IMR-90 (cell line): ENCODE data around the gene SLIT1. TPM values are rescaled to one million over a fixed set of nuclear protein-coding genes. Genes with fewer than 3 reads are reported as not detected.

Source experiments
- ATAC-seq: fragments of 200-7000 bp; cut with Tn5 transposase; 2 replicates; pipeline ENCODE4 v1.9.1; 2020; ENCODE audit warnings: low read depth, mild to moderate bottlenecking, moderate library complexity
- BruUV-seq: library from RNA; stranded (reverse); fragments of 400-500 nt; replicated peaks from 2 replicates; lab custom pipeline; 2021; lab: Mats Ljungman, UMichigan
- CTCF ChIA-PET: fragments of 300-600 bp; formaldehyde crosslinking; extraction: SDS; loops from one replicate; lab custom pipeline; 2021; ENCODE audit warnings: antibody characterized with exemption; lab: Yijun Ruan, JAX
- POLR2A ChIA-PET: fragments of 300-600 bp; sonication (Branson Sonifier 250); formaldehyde crosslinking; loops from one replicate; lab custom pipeline; 2022; ENCODE audit warnings: antibody characterized with exemption; ENCODE audit not compliant: unreplicated experiment; lab: Charles Lee
- DNase-seq: peaks from one replicate; pipeline ENCODE4 v3.0.0; 2013
- H2AFZ ChIP-seq: replicated peaks from 2 replicates; pipeline ENCODE3; 2013; ENCODE audit warnings: low read length, mild to moderate bottlenecking; ENCODE audit not compliant: poor library complexity
- H2AK5ac ChIP-seq: 2 replicates; pipeline ENCODE4 v1.6.1; 2013; ENCODE audit warnings: low read depth, low read length, inconsistent platforms
- H2AK9ac ChIP-seq: replicated peaks from 2 replicates; pipeline ENCODE3; 2013; ENCODE audit warnings: mild to moderate bottlenecking, low read depth, low read length, moderate library complexity; ENCODE audit not compliant: poor library complexity
- H2BK120ac ChIP-seq: 2 replicates; pipeline ENCODE4 v1.6.1; 2013; ENCODE audit warnings: low read depth, low read length, inconsistent platforms
- H2BK15ac ChIP-seq: 3 replicates; pipeline ENCODE4 v1.6.1; 2013; ENCODE audit warnings: low read depth, low read length, inconsistent platforms
- H2BK20ac ChIP-seq: 2 replicates; pipeline ENCODE4 v1.6.1; 2013; ENCODE audit warnings: low read depth, mild to moderate bottlenecking, inconsistent platforms, low read length, moderate library complexity
- H2BK5ac ChIP-seq: 2 replicates; pipeline ENCODE4 v1.6.1; 2013; ENCODE audit warnings: mild to moderate bottlenecking, low read depth, low read length, inconsistent platforms; ENCODE audit not compliant: poor library complexity, severe bottlenecking
- H3K14ac ChIP-seq: replicated peaks from 2 replicates; pipeline ENCODE4 v1.6.1; 2013; ENCODE audit warnings: low read depth, low read length, inconsistent platforms
- H3K18ac ChIP-seq: 2 replicates; pipeline ENCODE4 v1.6.1; 2013; ENCODE audit warnings: low read depth, low read length, control low read depth
- H3K23ac ChIP-seq: 2 replicates; pipeline ENCODE4 v1.6.1; 2013; ENCODE audit warnings: low read depth, low read length, inconsistent platforms
- H3K27ac ChIP-seq: 2 replicates; pipeline ENCODE4 v1.5.1; 2013; ENCODE audit warnings: mild to moderate bottlenecking, control low read depth, low read length; ENCODE audit not compliant: insufficient read depth
- H3K27me3 ChIP-seq: 2 replicates; pipeline ENCODE4 v1.6.1; 2013; ENCODE audit warnings: low read length; ENCODE audit not compliant: control insufficient read depth, insufficient read depth
- H3K36me3 ChIP-seq: 2 replicates; pipeline ENCODE4 v1.6.1; 2013; ENCODE audit warnings: low read length, mixed read lengths; ENCODE audit not compliant: control insufficient read depth, insufficient read depth
- H3K4ac ChIP-seq: 2 replicates; pipeline ENCODE4 v1.6.1; 2013; ENCODE audit warnings: low read depth, low read length, inconsistent platforms
- H3K4me1 ChIP-seq: 2 replicates; pipeline ENCODE4 v1.6.1; 2013; ENCODE audit warnings: low read length, mixed read lengths; ENCODE audit not compliant: control insufficient read depth, insufficient read depth
- H3K4me2 ChIP-seq: 2 replicates; pipeline ENCODE4 v1.6.1; 2013; ENCODE audit warnings: low read depth, mild to moderate bottlenecking, control low read depth, low read length, moderate library complexity
- H3K4me3 ChIP-seq: 2 replicates; pipeline ENCODE4 v1.5.1; 2013; ENCODE audit warnings: low read depth, mild to moderate bottlenecking, control low read depth, low read length, moderate library complexity; ENCODE audit not compliant: insufficient read depth
- H3K56ac ChIP-seq: 2 replicates; pipeline ENCODE4 v1.6.1; 2013; ENCODE audit warnings: low read length, inconsistent platforms; ENCODE audit not compliant: insufficient read depth; ENCODE audit errors: extremely low read depth
- H3K79me1 ChIP-seq, 2 experiments: 2 replicates each; pipeline ENCODE4 v1.6.1; 2013; ENCODE audit warnings: low read length in 2 of 2, inconsistent platforms in 1 of 2, low read depth in 1 of 2
- H3K9ac ChIP-seq: 2 replicates; pipeline ENCODE4 v1.6.1; 2013; ENCODE audit warnings: low read depth, low read length, control low read depth
- H3K9me1 ChIP-seq: 2 replicates; pipeline ENCODE4 v1.6.1; 2013; ENCODE audit warnings: low read length, inconsistent platforms; ENCODE audit not compliant: insufficient read depth
- H3K9me3 ChIP-seq: 2 replicates; pipeline ENCODE4 v1.6.1; 2013; ENCODE audit warnings: low read length; ENCODE audit not compliant: control insufficient read depth, insufficient read depth
- H4K20me1 ChIP-seq: 2 replicates; pipeline ENCODE4 v1.6.1; 2013; ENCODE audit warnings: low read length, inconsistent platforms; ENCODE audit not compliant: insufficient read depth
- H4K5ac ChIP-seq: 2 replicates; pipeline ENCODE4 v1.6.1; 2013; ENCODE audit warnings: mild to moderate bottlenecking, low read depth, low read length, control low read depth
- H4K8ac ChIP-seq, 2 experiments: 2 replicates each; pipeline ENCODE4 v1.6.1; 2013; ENCODE audit warnings: low read depth in 2 of 2, low read length in 2 of 2, control low read depth in 1 of 2, inconsistent platforms in 1 of 2
- H4K91ac ChIP-seq: 2 replicates; pipeline ENCODE4 v1.6.1; 2013; ENCODE audit warnings: low read depth, low read length, inconsistent platforms; ENCODE audit not compliant: insufficient read depth
- BHLHE40 ChIP-seq: fragments of 150-350 bp; IDR thresholded peaks from 2 replicates; pipeline ENCODE4 v1.6.1; 2016; ENCODE audit warnings: mild to moderate bottlenecking, low read depth, low read length
- CEBPB ChIP-seq: IDR thresholded peaks from 2 replicates; pipeline ENCODE4 v1.6.1; 2012; ENCODE audit warnings: low read depth, low read length, improper control_type of control experiment
- CHD1 ChIP-seq: IDR thresholded peaks from 2 replicates; pipeline ENCODE4 v1.6.1; 2012; ENCODE audit warnings: low read depth, low read length, improper control_type of control experiment
- CTCF ChIP-seq: conservative IDR thresholded peaks from 2 replicates; pipeline ENCODE4 v1.5.1; 2012; ENCODE audit warnings: mild to moderate bottlenecking, low read depth, low read length, improper control_type of control experiment
- ELK1 ChIP-seq: fragments of 150-350 bp; IDR thresholded peaks from 2 replicates; pipeline ENCODE4 v1.6.1; 2016; ENCODE audit warnings: low read depth, mild to moderate bottlenecking, low read length, moderate library complexity, borderline replicate concordance
- FOS ChIP-seq: fragments of 150-350 bp; IDR thresholded peaks from 2 replicates; pipeline ENCODE4 v1.6.1; 2016; ENCODE audit warnings: low read depth, low read length
- MAFK ChIP-seq: IDR thresholded peaks from 2 replicates; pipeline ENCODE4 v1.6.1; 2012; ENCODE audit warnings: low read depth, low read length, improper control_type of control experiment
- MAZ ChIP-seq: IDR thresholded peaks from 2 replicates; pipeline ENCODE4 v1.6.1; 2012; ENCODE audit warnings: low read depth, mild to moderate bottlenecking, low read length, improper control_type of control experiment, moderate library complexity, borderline replicate concordance
- MXI1 ChIP-seq: IDR thresholded peaks from 2 replicates; pipeline ENCODE4 v1.6.1; 2012; ENCODE audit warnings: low read depth, mild to moderate bottlenecking, low read length, moderate library complexity, borderline replicate concordance
- NFE2L2 ChIP-seq: fragments of 150-350 bp; IDR thresholded peaks from 2 replicates; pipeline ENCODE4 v1.6.1; 2016; ENCODE audit warnings: low read depth, mild to moderate bottlenecking, low read length
- POLR2A ChIP-seq: IDR thresholded peaks from 2 replicates; pipeline ENCODE4 v1.6.1; 2012; ENCODE audit warnings: mild to moderate bottlenecking, low read depth, low read length
- RAD21 ChIP-seq: IDR thresholded peaks from 2 replicates; pipeline ENCODE4 v1.6.1; 2012; ENCODE audit warnings: low read length, improper control_type of control experiment
- RCOR1 ChIP-seq: IDR thresholded peaks from 2 replicates; pipeline ENCODE4 v1.6.1; 2012; ENCODE audit warnings: mild to moderate bottlenecking, low read length, improper control_type of control experiment; ENCODE audit not compliant: insufficient replicate concordance
- RFX5 ChIP-seq: IDR thresholded peaks from 2 replicates; pipeline ENCODE4 v1.8.0; 2012; ENCODE audit warnings: low read depth, mild to moderate bottlenecking, low read length, moderate library complexity
- SMC3 ChIP-seq: fragments of 150-350 bp; IDR thresholded peaks from 2 replicates; pipeline ENCODE4 v1.6.1; 2016; ENCODE audit warnings: low read depth, mild to moderate bottlenecking, antibody characterized with exemption, low read length, moderate library complexity
- USF2 ChIP-seq: fragments of 150-350 bp; IDR thresholded peaks from 2 replicates; pipeline ENCODE4 v1.6.1; 2017; ENCODE audit warnings: mild to moderate bottlenecking, antibody characterized with exemption, low read length, low read depth
- WGBS, 2 experiments: methylation state at CpG; one replicate each; pipeline versions ENCODE4 v1.1.5 to v1.1.7; 2013; ENCODE audit warnings: missing lambda C conversion rate in 2 of 2; ENCODE audit not compliant: insufficient read length in 1 of 2; ENCODE audit errors: extremely low coverage in 2 of 2; 5-methylcytosine and 5-hydroxymethylcytosine counted together
- dilution Hi-C: fragments of 300-500 bp; cut with HindIII; formaldehyde crosslinking; loops from one replicate; pipeline ENCODE4 v1.14.3; 2018; ENCODE audit warnings: low sequenced_read_pairs; ENCODE audit not compliant: unreplicated experiment
- in situ Hi-C: fragments of 300-500 bp; cut with MboI; formaldehyde crosslinking; loops from 3 replicates; pipeline ENCODE4 v1.14.3; 2019; ENCODE audit warnings: low sequenced_read_pairs, inconsistent platforms, mixed read lengths
- intact Hi-C: fragments of 100-400 bp; cut with micrococcal nuclease; formaldehyde crosslinking; loops from 2 replicates; pipeline ENCODE4 v1.10.0; 2022
- polyA plus RNA-seq, 3 experiments: library from polyadenylated mRNA; depleted of rRNA; stranded (reverse); fragments of >200 nt; gene quantifications; 2 replicates each; pipeline ENCODE4 v1.2.3, GENCODE V29; 2012; ENCODE audit warnings: low replicate concordance in 1 of 3
- total RNA-seq: library from RNA; depleted of rRNA; stranded (reverse); fragments of >200 nt; gene quantifications from 2 replicates; pipeline ENCODE4 v1.2.3, GENCODE V29; 2012

SLIT1 gene
- total and polyA plus RNA-seq, 2 of the 4 experiments (the other 2 are of a cell fraction): under 0.01 TPM

- H4K91ac ChIP-seq: no peak overlapping the region
- H2AK9ac ChIP-seq: no peak overlapping the region
- dilution Hi-C loops (no loop called here), intact Hi-C loops (no loop called here), in situ Hi-C loops (no loop called here)
- H3K27ac ChIP-seq: no peak overlapping the region
- no TSS peak for BruUV-seq
- H3K4me3 ChIP-seq: no peak overlapping the region
- no peak overlapping the region for H4K5ac ChIP-seq
- no peak overlapping the region for H3K4ac ChIP-seq
- no peak overlapping the region for H2BK15ac ChIP-seq
- no peak overlapping the region for H3K56ac ChIP-seq
- no peak overlapping the region for H2BK120ac ChIP-seq
- peaks cover 38% of the 10 kb centered on the region for H3K27me3 ChIP-seq
- ChIA-PET CTCF (no interaction called here), POLR2A (no interaction called here)
- no peak overlapping the region for H2BK5ac ChIP-seq
- no peak for ATAC-seq
- H3K79me1 ChIP-seq: no peaks in the 10 kb centered on the region
- H3K23ac ChIP-seq: no peak overlapping the region
- no peak overlapping the region for H2BK20ac ChIP-seq
- H4K8ac ChIP-seq: no peak overlapping the region
- H3K4me1 ChIP-seq: no peaks in the 10 kb centered on the region
- no peak overlapping the region for H2AFZ ChIP-seq
- no peak for DNase-seq
- no peak overlapping the region for H3K18ac ChIP-seq
- H2AK5ac ChIP-seq: no peak overlapping the region
- no peaks in the 10 kb centered on the region for H3K36me3 ChIP-seq
- no peak overlapping the region for H3K9ac ChIP-seq
- H3K14ac ChIP-seq: no peak overlapping the region
- H3K4me2 ChIP-seq: no peak overlapping the region
- 0 out of 2 replicates have a peak, but pooled peaks cover 2% of the 10 kb centered on the region for H3K9me3 ChIP-seq
- H3K9me1 ChIP-seq: no peaks in the 10 kb centered on the region
- TF ChIP-seq NFE2L2: no peak
- TF ChIP-seq BHLHE40: no peak
- no peak for TF ChIP-seq MAZ
- TF ChIP-seq RCOR1: no peak
- no peak for TF ChIP-seq USF2
- TF ChIP-seq CHD1: no peak
- no peak for TF ChIP-seq SMC3
- no peak for TF ChIP-seq RAD21
- TF ChIP-seq CTCF: no peak
- no peak for TF ChIP-seq CEBPB
- no peak for TF ChIP-seq POLR2A
- no peak for TF ChIP-seq FOS
- TF ChIP-seq RFX5: no peak
- no peak for TF ChIP-seq MXI1
- TF ChIP-seq ELK1: no peak
- TF ChIP-seq MAFK: no peak
- 90% methylated on average over 2 of the region's 9 CpGs; no CpG with 5 or more reads in 1 of the 2 experiments for WGBS, 2 experiments
- no peaks in the 10 kb centered on the region; the same call in 1 of the 2 replicates for H4K20me1 ChIP-seq
Measured at GRCh38 chr10:97047788-97048187, 138.0 kb downstream of the SLIT1 start.
